H1 (cell line): Measurements from ENCODE around the gene RXFP4. TPM values are rescaled to one million over a fixed set of nuclear protein-coding genes. Genes with fewer than 3 reads are reported as not detected.
A peak's percentile ranks its signal among the peaks of the same experiment; 100 is the strongest.

Experiments
- CTCF ChIA-PET: fragments of 300-600 bp; sonication (Branson Sonifier 250); formaldehyde crosslinking; loops from one replicate; lab custom pipeline; 2021; ENCODE audit not compliant: partially characterized antibody; lab: Charles Lee
- POLR2A ChIA-PET: fragments of 300-600 bp; sonication (Branson Sonifier 250); formaldehyde crosslinking; loops from one replicate; lab custom pipeline; 2021; ENCODE audit warnings: inconsistent platforms; ENCODE audit not compliant: partially characterized antibody; lab: Charles Lee
- DNase-seq, 2 experiments: peaks; one replicate each; pipeline versions ENCODE4 v3.0.0 to v3.0.0-alpha.2; 2010 to 2022; ENCODE audit warnings: low spot score in 2 of 2, low read depth in 1 of 2, mixed read lengths in 1 of 2
- FAIRE-seq: peaks from 2 replicates; lab custom pipeline; 2011; peaks lifted over from hg19 to GRCh38; lab: Jason Lieb, UNC
- H2AFZ ChIP-seq: 2 replicates; pipeline ENCODE4 v1.8.1; 2012; ENCODE audit warnings: low read length, inconsistent platforms
- H2AK5ac ChIP-seq: 2 replicates; pipeline ENCODE4 v1.6.1; 2013; ENCODE audit warnings: low read depth, low read length
- H2BK120ac ChIP-seq: replicated peaks from 2 replicates; pipeline ENCODE3; 2013; ENCODE audit warnings: low read depth, low read length, inconsistent platforms
- H2BK12ac ChIP-seq: 2 replicates; pipeline ENCODE4 v1.6.1; 2013; ENCODE audit warnings: low read depth, low read length
- H2BK15ac ChIP-seq: 2 replicates; pipeline ENCODE4 v1.6.1; 2013; ENCODE audit warnings: low read length
- H2BK20ac ChIP-seq: 2 replicates; pipeline ENCODE4 v1.6.1; 2013; ENCODE audit warnings: low read length
- H2BK5ac ChIP-seq: 2 replicates; pipeline ENCODE4 v1.6.1; 2013; ENCODE audit warnings: low read depth, low read length
- H3K14ac ChIP-seq: 2 replicates; pipeline ENCODE4 v1.6.1; 2013; ENCODE audit warnings: inconsistent platforms; ENCODE audit not compliant: insufficient read length
- H3K18ac ChIP-seq: 2 replicates; pipeline ENCODE4 v1.6.1; 2013; ENCODE audit warnings: low read length; ENCODE audit errors: extremely low read depth
- H3K23ac ChIP-seq: 2 replicates; pipeline ENCODE4 v1.6.1; 2013; ENCODE audit warnings: inconsistent platforms; ENCODE audit not compliant: insufficient read length
- H3K23me2 ChIP-seq: 2 replicates; pipeline ENCODE4 v1.6.1; 2013; ENCODE audit warnings: low read depth, low read length
- H3K27ac ChIP-seq: 2 replicates; pipeline ENCODE4 v1.6.1; 2011; ENCODE audit warnings: low read depth, low read length, inconsistent platforms
- H3K27me3 ChIP-seq, 4 experiments: replicated peaks in 1 of 4; 1 replicate in 1 of 4; 2 replicates in 3 of 4; pipeline versions ENCODE4 v1.6.1 to v1.8.1; 2011 to 2013; ENCODE audit warnings: low read length in 3 of 4, mild to moderate bottlenecking in 3 of 4, inconsistent platforms in 2 of 4, mixed read lengths in 2 of 4, moderate library complexity in 1 of 4; ENCODE audit not compliant: control insufficient read depth in 3 of 4, insufficient read depth in 3 of 4; ENCODE audit errors: extremely low read depth in 1 of 4
- H3K36me3 ChIP-seq, 4 experiments: 2 replicates each; pipeline versions ENCODE4 v1.6.1 to v1.8.1; 2011 to 2013; ENCODE audit warnings: mild to moderate bottlenecking in 4 of 4, low read length in 3 of 4, moderate library complexity in 2 of 4, control low read depth in 1 of 4, inconsistent platforms in 1 of 4; ENCODE audit not compliant: insufficient read depth in 4 of 4, control insufficient read depth in 2 of 4
- H3K4ac ChIP-seq: replicated peaks from 2 replicates; pipeline ENCODE3; 2013; ENCODE audit warnings: low read length, low read depth, mixed read lengths, inconsistent platforms; ENCODE audit not compliant: insufficient read length
- H3K4me1 ChIP-seq, 4 experiments: replicated peaks in 1 of 4; 1 replicate in 1 of 4; 2 replicates in 3 of 4; pipeline versions ENCODE4 v1.6.1 to v1.8.1; 2011 to 2013; ENCODE audit warnings: low read length in 3 of 4, inconsistent platforms in 2 of 4, mixed read lengths in 1 of 4; ENCODE audit not compliant: insufficient read depth in 4 of 4, control insufficient read depth in 3 of 4
- H3K4me2 ChIP-seq, 2 experiments: 2 replicates each; pipeline versions ENCODE4 v1.6.1 to v1.8.1; 2011 to 2013; ENCODE audit warnings: low read depth in 2 of 2, low read length in 2 of 2, control low read depth in 1 of 2, inconsistent platforms in 1 of 2, mild to moderate bottlenecking in 1 of 2; ENCODE audit not compliant: insufficient read depth in 1 of 2
- H3K4me3 ChIP-seq, 4 experiments: fragments of 200-600, 300-600 bp in 1 of 4; sonication (generic), shearing (Covaris generic), sonication (Bioruptor Twin) in 1 of 4; 2 replicates each; pipeline versions ENCODE4 v1.5.1 to v1.8.1; 2011 to 2016; ENCODE audit warnings: low read length in 4 of 4, low read depth in 3 of 4, control low read depth in 2 of 4, inconsistent platforms in 2 of 4, mild to moderate bottlenecking in 2 of 4, mixed read lengths in 1 of 4, moderate library complexity in 1 of 4; ENCODE audit not compliant: insufficient read depth in 2 of 4; ENCODE audit errors: extremely low read depth in 1 of 4
- H3K56ac ChIP-seq: replicated peaks from 2 replicates; pipeline ENCODE3; 2013; ENCODE audit warnings: low read depth, mild to moderate bottlenecking, mixed read lengths, low read length, inconsistent platforms; ENCODE audit not compliant: insufficient read length
- H3K79me1 ChIP-seq: 2 replicates; pipeline ENCODE4 v1.6.1; 2013; ENCODE audit warnings: low read depth, low read length, control low read depth
- H3K79me2 ChIP-seq, 2 experiments: 2 replicates each; pipeline versions ENCODE4 v1.6.1 to v1.8.1; 2012 to 2013; ENCODE audit warnings: low read length in 2 of 2, mild to moderate bottlenecking in 2 of 2, inconsistent platforms in 1 of 2; ENCODE audit not compliant: insufficient read depth in 2 of 2, control insufficient read depth in 1 of 2
- H3K9ac ChIP-seq, 4 experiments: replicated peaks in 1 of 4; 1 replicate in 1 of 4; 2 replicates in 3 of 4; pipeline versions ENCODE4 v1.6.1 to v1.8.1; 2011 to 2013; ENCODE audit warnings: low read depth in 3 of 4, low read length in 3 of 4, control low read depth in 2 of 4, mild to moderate bottlenecking in 2 of 4, moderate library complexity in 2 of 4, inconsistent platforms in 1 of 4; ENCODE audit errors: extremely low read depth in 1 of 4
- H3K9me3 ChIP-seq, 2 experiments: 2 replicates each; pipeline versions ENCODE4 v1.6.1 to v1.8.1; 2012 to 2013; ENCODE audit warnings: mild to moderate bottlenecking in 2 of 2, moderate library complexity in 2 of 2, control low read depth in 1 of 2, inconsistent platforms in 1 of 2, low read depth in 1 of 2, low read length in 1 of 2, mixed read lengths in 1 of 2; ENCODE audit not compliant: insufficient read depth in 2 of 2
- H4K20me1 ChIP-seq, 2 experiments: replicated peaks in 1 of 2; 2 replicates each; pipeline versions ENCODE3 to v1.8.1; 2011 to 2013; ENCODE audit warnings: inconsistent platforms in 2 of 2, low read length in 2 of 2, mild to moderate bottlenecking in 1 of 2; ENCODE audit not compliant: insufficient read depth in 2 of 2, control insufficient read depth in 1 of 2
- H4K5ac ChIP-seq: 2 replicates; pipeline ENCODE4 v1.6.1; 2013; ENCODE audit warnings: low read length, low read depth, mixed read lengths, inconsistent platforms; ENCODE audit not compliant: insufficient read length
- H4K8ac ChIP-seq: 2 replicates; pipeline ENCODE4 v1.8.0; 2013; ENCODE audit warnings: mild to moderate bottlenecking, moderate library complexity, low read length, inconsistent platforms; ENCODE audit not compliant: insufficient read depth; ENCODE audit errors: extremely low read depth
- H4K91ac ChIP-seq: replicated peaks from 2 replicates; pipeline ENCODE3; 2013; ENCODE audit warnings: low read length, mixed read lengths, inconsistent platforms; ENCODE audit not compliant: insufficient read length
- WGBS, 2 experiments: shearing (Covaris generic) in 1 of 2; methylation state at CpG; one replicate each; pipeline versions ENCODE4 v1.1.6 to v1.1.7; 2013 to 2015; ENCODE audit warnings: low lambda C conversion rate in 2 of 2, mixed read lengths in 2 of 2, inconsistent platforms in 1 of 2, low coverage in 1 of 2, missing lambda C conversion rate in 1 of 2; ENCODE audit not compliant: insufficient replicate concordance in 2 of 2, insufficient coverage in 1 of 2, insufficient read length in 1 of 2; ENCODE audit errors: extremely low coverage in 1 of 2, missing lambda C conversion rate in 1 of 2; 5-methylcytosine and 5-hydroxymethylcytosine counted together
- polyA plus RNA-seq, 7 experiments: library from polyadenylated mRNA; depleted of rRNA in 3 of 7; stranded (reverse) in 5 of 7; unstranded in 2 of 7; fragments of >200 nt in 5 of 7; fragments of 200-250 nt in 2 of 7; gene quantifications; 1 replicate in 5 of 7; 2 replicates in 1 of 7; 4 replicates in 1 of 7; pipeline versions ENCODE4 v1.2.1 to v1.2.3, GENCODE V29; 2011 to 2013; ENCODE audit warnings: missing spikeins in 2 of 7, mixed read lengths in 2 of 7
- total RNA-seq: library from RNA; stranded (reverse); fragmentation: NEBNext Ultra II Directional; extraction: Animal tissue kit (Norgen Biotek cat#: 25700); gene quantifications from 2 replicates; pipeline ENCODE4 v1.2.1, GENCODE V29; 2021

Gene RXFP4
- total and polyA plus RNA-seq, 2 of the 8 experiments (the other 6 are each of a cell fraction or from before 2014, with no cell fraction given): not detected

GRCh38 chr1:155969377-155969791, 27.9 kb downstream of the RXFP4 start:
- Histone ChIP-seq H3K27me3 (no peaks in the 10 kb centered on the region), H2BK15ac (no peak overlapping the region), H3K4me1 (peaks cover 0 to 33% (median 19%) of the 10 kb centered on the region in 4 experiments; a peak in 6 of 7 replicates), H2BK120ac (no peak overlapping the region), H2BK5ac (peak overlapping the region; percentile 9; the same call in 1 of the 2 replicates), H3K18ac (no peak overlapping the region), H3K56ac (no peak overlapping the region), H3K9me3 (no peaks in the 10 kb centered on the region), H3K79me1 (peaks cover 30% of the 10 kb centered on the region), H3K23ac (no peak overlapping the region), H4K8ac (no peak overlapping the region), H3K4ac (no peak overlapping the region), H4K5ac (no peak overlapping the region), H4K91ac (no peak overlapping the region), H2AFZ (no peak overlapping the region), H2AK5ac (no peak overlapping the region), H3K27ac (no peak overlapping the region), H3K14ac (no peak overlapping the region), H4K20me1 (peaks cover 22 to 35% of the 10 kb centered on the region in 2 experiments), H2BK20ac (no peak overlapping the region), H3K79me2 (peaks cover 18 to 64% of the 10 kb centered on the region in 2 experiments), H3K36me3 (peaks cover 15 to 39% (median 25%) of the 10 kb centered on the region in 4 experiments), H2BK12ac (no peak overlapping the region), H3K23me2 (no peaks in the 10 kb centered on the region), H3K9ac (no peak overlapping the region), H3K4me3 (no peak overlapping the region), H3K4me2 (no peak overlapping the region)
- DNase-seq (no peak), FAIRE-seq (no peak)
- ChIA-PET POLR2A (interaction anchor here (2.5 to 16.7 kb wide), 3 partner anchors 15 to 107 kb away, joined by 5 to 282 read pairs (median 10); partner anchors contain the start of gene ARHGEF2), CTCF (interaction anchor here (0.7 to 6.7 kb wide), 9 partner anchors 8 to 154 kb away, joined by 3 to 79 read pairs (median 6); partner anchors contain the start of gene ARHGEF2)
- 84% methylated on average over 6 of the region's 9 CpGs; no CpG with 5 or more reads in 1 of the 2 experiments for WGBS, 2 experiments
